Central memory CD8-positive, alpha-beta T cell (primary cell): Measurements from ENCODE around the gene ZSCAN4.

ENCODE experiments used
- ATAC-seq: fragments of 150-1000 bp; cut with Tn5 transposase; replicated peaks from 2 replicates; pipeline ENCODE4 v1.10.0; 2022; ENCODE audit warnings: mild to moderate bottlenecking, moderate FRiP score, moderate number of reproducible peaks; ENCODE audit not compliant: poor library complexity, severe bottlenecking; ENCODE audit errors: extremely low read depth
- DNase-seq, 2 donors: peaks; one replicate each; pipeline ENCODE4 v3.0.0; 2021; ENCODE audit warnings: low spot score in 2 of 2
- H3K27ac Mint-ChIP-seq: one replicate; pipeline ENCODE4 v1.8.0; 2022; ENCODE audit warnings: low read depth, mild to moderate bottlenecking, moderate library complexity, mixed read lengths
- H3K27me3 Mint-ChIP-seq: one replicate; pipeline ENCODE4 v1.8.0; 2022; ENCODE audit warnings: mixed read lengths
- H3K36me3 Mint-ChIP-seq: one replicate; pipeline ENCODE4 v1.8.0; 2022; ENCODE audit warnings: mild to moderate bottlenecking, moderate library complexity, mixed read lengths; ENCODE audit not compliant: insufficient read depth
- H3K4me1 Mint-ChIP-seq: one replicate; pipeline ENCODE4 v1.8.0; 2022; ENCODE audit warnings: mixed read lengths
- H3K4me3 Mint-ChIP-seq: one replicate; pipeline ENCODE4 v1.8.0; 2022; ENCODE audit warnings: mild to moderate bottlenecking, moderate library complexity, mixed read lengths
- H3K9me3 Mint-ChIP-seq: one replicate; pipeline ENCODE4 v1.8.0; 2022; ENCODE audit warnings: mixed read lengths

The ZSCAN4 gene

GRCh38 chr19:57668635-57669034 is at the start of gene ZSCAN4:
Gene ZSCAN4, plus strand, starts transcription at chr19:57668935. Its CDS starts 7,211 bp downstream, at chr19:57676146.
- no peak within 1 kb of the TSS for H3K27ac Mint-ChIP-seq
- H3K4me3 Mint-ChIP-seq: no peak within 1 kb of the TSS
- no peaks in the 10 kb centered on the region for H3K9me3 Mint-ChIP-seq
- ATAC-seq (no peak), DNase-seq (no peak)
- H3K36me3 Mint-ChIP-seq: peaks cover 2% of the 10 kb centered on the region
- H3K27me3 Mint-ChIP-seq: peaks cover 64% of the 10 kb centered on the region
- peaks cover 6% of the 10 kb centered on the region for H3K4me1 Mint-ChIP-seq

DNA sequence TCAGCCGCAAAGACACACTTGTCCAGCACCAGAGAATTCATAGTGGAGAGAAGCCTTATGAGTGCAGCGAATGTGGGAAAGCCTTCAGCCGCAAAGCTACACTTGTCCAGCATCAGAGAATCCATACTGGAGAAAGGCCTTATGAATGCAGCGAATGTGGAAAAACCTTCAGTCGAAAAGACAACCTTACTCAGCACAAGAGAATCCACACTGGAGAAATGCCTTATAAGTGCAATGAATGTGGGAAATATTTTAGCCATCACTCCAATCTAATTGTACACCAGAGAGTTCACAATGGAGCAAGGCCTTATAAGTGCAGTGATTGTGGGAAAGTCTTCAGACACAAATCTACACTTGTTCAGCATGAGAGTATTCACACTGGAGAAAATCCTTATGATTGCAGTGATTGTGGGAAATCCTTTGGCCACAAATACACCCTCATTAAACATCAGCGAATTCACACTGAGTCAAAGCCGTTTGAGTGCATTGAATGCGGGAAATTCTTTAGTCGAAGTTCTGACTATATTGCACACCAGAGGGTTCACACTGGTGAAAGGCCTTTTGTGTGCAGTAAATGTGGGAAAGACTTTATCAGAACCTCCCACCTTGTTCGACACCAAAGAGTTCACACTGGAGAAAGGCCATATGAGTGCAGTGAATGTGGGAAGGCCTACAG is 47.9 kb upstream of the ZSCAN4 start:
- no peak overlapping the region for H3K27ac Mint-ChIP-seq
- H3K36me3 Mint-ChIP-seq: peaks cover 32% of the 10 kb centered on the region
- DNase-seq: no peak
- peaks cover 58% of the 10 kb centered on the region for H3K9me3 Mint-ChIP-seq
- H3K27me3 Mint-ChIP-seq: no peaks in the 10 kb centered on the region
- no peak for ATAC-seq
- H3K4me3 Mint-ChIP-seq: no peak overlapping the region
- peaks cover 18% of the 10 kb centered on the region for H3K4me1 Mint-ChIP-seq

GRCh38 chr19:57623091-57623490 is 45.6 kb upstream of the ZSCAN4 start:
- no peaks in the 10 kb centered on the region for H3K27me3 Mint-ChIP-seq
- peaks cover 22% of the 10 kb centered on the region for H3K36me3 Mint-ChIP-seq
- no peak overlapping the region for H3K27ac Mint-ChIP-seq
- H3K9me3 Mint-ChIP-seq: peaks cover 44% of the 10 kb centered on the region
- H3K4me3 Mint-ChIP-seq: no peak overlapping the region
- DNase-seq: no peak
- no peak for ATAC-seq
- H3K4me1 Mint-ChIP-seq: peaks cover 1% of the 10 kb centered on the region

DNA sequence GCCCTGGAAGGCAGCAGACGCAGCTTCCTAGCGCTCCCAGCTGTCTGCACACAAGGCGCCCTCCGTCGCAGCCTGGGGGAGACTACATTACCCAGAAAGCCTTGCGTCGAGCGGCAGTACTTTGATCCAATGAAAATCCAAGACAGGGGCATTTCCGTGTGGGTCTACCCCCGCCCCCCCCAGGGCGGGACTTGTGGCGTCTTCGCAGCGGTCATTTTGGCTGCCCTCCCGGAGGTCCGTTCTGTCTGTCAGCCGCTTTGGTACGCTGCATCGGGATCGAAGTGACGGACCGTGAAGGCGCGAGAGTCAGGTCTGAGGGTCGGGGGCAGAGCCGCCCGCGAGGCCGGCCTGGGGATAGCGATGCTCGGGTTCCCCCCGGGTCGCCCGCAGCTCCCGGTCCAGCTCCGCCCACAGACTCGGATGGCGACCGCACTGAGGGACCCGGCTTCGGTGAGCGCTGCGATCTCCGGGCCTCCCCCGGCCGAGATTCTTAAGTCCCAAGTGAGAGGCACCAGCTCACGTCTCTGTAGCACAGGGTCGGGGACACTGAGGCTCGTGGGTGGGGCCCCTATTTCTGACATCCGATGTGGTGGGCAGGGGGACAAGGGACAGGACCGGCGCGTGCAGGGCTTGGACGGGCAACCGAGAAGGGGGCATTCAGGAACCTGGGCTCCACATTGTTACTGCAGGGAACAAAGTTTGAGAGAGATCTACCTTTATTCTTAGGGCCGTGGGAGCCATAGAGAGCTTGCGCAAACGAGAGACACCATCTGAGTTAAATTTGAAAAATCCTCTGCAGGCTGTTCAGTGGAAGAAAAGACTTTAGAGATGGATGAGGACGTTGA is 35.5 kb upstream of the ZSCAN4 start, which contains the start of gene ZNF211:
Gene ZNF211 (plus strand): TSS at position 182 of the 845 bp plus-strand sequence. CDS start 179 bp downstream, at position 361.
- Mint-ChIP-seq H3K27ac (peak within 1 kb of the TSS; percentile 95), H3K36me3 (peaks cover 8% of the 10 kb centered on the region), H3K27me3 (no peaks in the 10 kb centered on the region), H3K4me3 (peak within 1 kb of the TSS; percentile 89), H3K4me1 (peaks cover 33% of the 10 kb centered on the region), H3K9me3 (peaks cover 15% of the 10 kb centered on the region)
- ATAC-seq (peak; percentile 100), DNase-seq (peak; percentile 71 to 82)

- ATAC-seq (no peak), DNase-seq (no peak)
- Mint-ChIP-seq H3K4me3 (peak overlapping the region; percentile 89), H3K9me3 (peaks cover 19% of the 10 kb centered on the region), H3K4me1 (peaks cover 33% of the 10 kb centered on the region), H3K27ac (peak overlapping the region; percentile 95), H3K36me3 (peaks cover 13% of the 10 kb centered on the region), H3K27me3 (no peaks in the 10 kb centered on the region)
Measured at GRCh38 chr19:57633832-57634131, 35.0 kb upstream of the ZSCAN4 start.

GRCh38 chr19:57637379-57637778 is 31.4 kb upstream of the ZSCAN4 start:
- peaks cover 33% of the 10 kb centered on the region for H3K9me3 Mint-ChIP-seq

GRCh38 chr19:57641715-57642234 is 27.0 kb upstream of the ZSCAN4 start:
- ATAC-seq: no peak
- no peaks in the 10 kb centered on the region for H3K4me1 Mint-ChIP-seq
- peaks cover 40% of the 10 kb centered on the region for H3K9me3 Mint-ChIP-seq
- H3K27ac Mint-ChIP-seq: no peak overlapping the region
- H3K27me3 Mint-ChIP-seq: no peaks in the 10 kb centered on the region
- H3K4me3 Mint-ChIP-seq: no peak overlapping the region
- DNase-seq: no peak
- H3K36me3 Mint-ChIP-seq: peaks cover 37% of the 10 kb centered on the region

More at GRCh38 chr19:57637379-57637778, 31.4 kb upstream of the ZSCAN4 start:
- Mint-ChIP-seq H3K27me3 (no peaks in the 10 kb centered on the region), H3K36me3 (peaks cover 35% of the 10 kb centered on the region), H3K27ac (no peak overlapping the region), H3K4me1 (peaks cover 31% of the 10 kb centered on the region), H3K4me3 (no peak overlapping the region)
- DNase-seq (no peak), ATAC-seq (no peak)

- Mint-ChIP-seq H3K9me3 (peaks cover 40% of the 10 kb centered on the region), H3K4me1 (no peaks in the 10 kb centered on the region), H3K4me3 (no peak overlapping the region), H3K36me3 (peaks cover 33% of the 10 kb centered on the region), H3K27me3 (no peaks in the 10 kb centered on the region), H3K27ac (no peak overlapping the region)
- no peak for DNase-seq
- ATAC-seq: no peak
Measured at GRCh38 chr19:57642396-57643046, 26.2 kb upstream of the ZSCAN4 start.

- ATAC-seq: no peak
- H3K9me3 Mint-ChIP-seq: peaks cover 38% of the 10 kb centered on the region
Measured at GRCh38 chr19:57643734-57644133, 25.0 kb upstream of the ZSCAN4 start.

DNA sequence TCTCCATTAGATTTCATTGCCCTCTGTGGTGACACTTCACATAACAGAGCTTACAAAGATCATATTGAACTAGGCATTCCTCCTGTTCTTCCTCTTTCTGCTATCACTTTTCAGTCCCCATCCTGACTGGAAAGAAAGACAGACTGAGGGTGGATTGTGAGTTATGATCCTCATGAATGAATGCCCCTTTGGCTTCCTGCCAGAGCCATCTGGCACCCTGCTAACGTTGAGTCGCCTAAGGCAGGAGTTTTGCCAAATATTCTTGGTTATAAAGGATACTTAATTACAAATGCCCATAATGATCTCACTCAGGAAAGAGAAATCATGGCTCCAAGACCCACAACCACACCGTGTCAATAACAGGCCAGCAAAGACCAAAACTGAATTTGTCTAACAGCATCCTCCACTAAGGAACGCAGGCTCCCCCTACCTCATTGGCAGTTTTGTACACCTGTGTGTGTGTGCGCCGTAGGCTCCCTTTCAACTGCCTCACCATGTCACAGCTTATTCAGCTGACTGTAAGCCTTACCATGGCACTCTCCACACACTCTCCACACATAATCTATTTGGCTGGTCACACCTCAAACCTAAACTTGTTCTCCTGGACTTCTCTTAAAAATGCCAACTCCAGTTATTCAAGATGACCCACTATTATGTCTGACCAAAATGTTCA is 20.3 kb upstream of the ZSCAN4 start:
- H3K4me3 Mint-ChIP-seq: no peak overlapping the region
- H3K9me3 Mint-ChIP-seq: peaks cover 35% of the 10 kb centered on the region
- ATAC-seq (no peak), DNase-seq (no peak)
- H3K36me3 Mint-ChIP-seq: peaks cover 4% of the 10 kb centered on the region
- no peak overlapping the region for H3K27ac Mint-ChIP-seq
- H3K4me1 Mint-ChIP-seq: peaks cover 9% of the 10 kb centered on the region
- H3K27me3 Mint-ChIP-seq: peaks cover 20% of the 10 kb centered on the region

More at GRCh38 chr19:57643734-57644133, 25.0 kb upstream of the ZSCAN4 start:
- H3K36me3 Mint-ChIP-seq: peaks cover 24% of the 10 kb centered on the region
- H3K4me1 Mint-ChIP-seq: no peaks in the 10 kb centered on the region
- H3K27ac Mint-ChIP-seq: no peak overlapping the region
- H3K27me3 Mint-ChIP-seq: no peaks in the 10 kb centered on the region
- no peak overlapping the region for H3K4me3 Mint-ChIP-seq
- no peak for DNase-seq

- Mint-ChIP-seq H3K36me3 (peaks cover 4% of the 10 kb centered on the region), H3K27me3 (peaks cover 52% of the 10 kb centered on the region), H3K27ac (no peak overlapping the region), H3K9me3 (peaks cover 52% of the 10 kb centered on the region), H3K4me3 (no peak overlapping the region), H3K4me1 (peaks cover 9% of the 10 kb centered on the region)
- DNase-seq (no peak), ATAC-seq (no peak)
Measured at GRCh38 chr19:57651654-57651996, 17.1 kb upstream of the ZSCAN4 start.

GRCh38 chr19:57653689-57654088 is 15.0 kb upstream of the ZSCAN4 start:
- H3K27me3 Mint-ChIP-seq: peaks cover 54% of the 10 kb centered on the region

More at GRCh38 chr19:57653689-57654088, 15.0 kb upstream of the ZSCAN4 start:
- Mint-ChIP-seq H3K36me3 (peaks cover 4% of the 10 kb centered on the region), H3K4me3 (no peak overlapping the region), H3K9me3 (peaks cover 44% of the 10 kb centered on the region), H3K27ac (no peak overlapping the region), H3K4me1 (peaks cover 9% of the 10 kb centered on the region)
- ATAC-seq (no peak), DNase-seq (no peak)
